ENCODE data around the gene SLC7A8.

Gene SLC7A8

DNA sequence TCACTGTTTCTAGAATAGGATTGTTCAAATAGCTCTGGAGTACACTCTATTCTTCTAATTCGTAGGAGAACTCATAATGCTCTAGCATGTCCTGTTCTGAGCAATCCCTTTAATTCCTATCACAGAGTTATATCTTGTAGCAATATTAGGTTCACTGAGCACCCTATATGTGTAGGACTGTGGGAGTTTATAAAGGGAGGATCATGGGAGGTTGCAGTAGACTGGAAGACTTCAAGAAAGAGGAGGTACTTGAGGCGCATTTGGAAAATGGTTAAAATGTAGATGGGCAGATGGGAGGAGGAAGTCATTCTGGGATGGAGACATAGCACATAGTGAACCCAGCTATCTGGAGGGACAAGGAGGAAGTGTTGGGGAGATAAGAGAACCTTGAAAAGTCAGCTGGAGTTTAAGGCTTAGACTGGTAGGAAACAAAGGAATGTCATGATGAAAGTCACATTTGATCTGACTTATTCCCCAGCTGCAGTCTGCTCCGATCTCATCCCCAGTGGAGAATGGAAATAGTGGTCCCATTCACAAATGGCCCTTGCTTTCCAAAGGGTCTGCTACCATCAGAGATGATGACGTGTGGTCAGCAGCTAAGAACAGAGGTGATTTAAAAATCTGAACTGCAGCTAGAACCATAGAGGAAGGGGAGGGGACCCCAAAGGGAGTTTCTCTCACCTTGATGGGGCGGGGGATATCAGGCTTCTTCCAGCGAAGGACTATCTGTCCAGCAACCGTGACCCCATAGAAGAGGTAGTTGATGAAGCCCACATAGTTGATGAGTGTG is 54.3 kb downstream of the SLC7A8 start:
- no peak for DNase-seq

DNA sequence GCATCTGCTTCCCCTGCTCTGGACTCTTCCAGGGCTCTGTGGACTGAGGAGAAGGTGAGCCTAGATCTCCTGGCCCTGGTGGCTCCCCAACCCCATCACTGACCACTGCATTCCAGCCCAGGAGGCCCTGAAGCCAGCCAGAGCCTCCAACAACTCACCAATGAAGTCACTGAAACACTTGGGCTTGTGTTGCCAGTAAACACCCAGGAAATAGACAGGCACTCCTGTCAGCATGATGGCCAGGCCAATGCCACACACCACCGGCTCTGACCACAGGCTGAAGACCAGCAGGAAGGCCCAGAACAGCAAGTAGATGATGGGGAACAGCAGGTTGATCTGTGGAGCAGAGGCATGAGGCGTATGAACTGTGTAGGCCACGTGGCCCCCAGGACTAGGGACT is 55.6 kb downstream of the SLC7A8 start:
- DNase-seq = no peak

DNA sequence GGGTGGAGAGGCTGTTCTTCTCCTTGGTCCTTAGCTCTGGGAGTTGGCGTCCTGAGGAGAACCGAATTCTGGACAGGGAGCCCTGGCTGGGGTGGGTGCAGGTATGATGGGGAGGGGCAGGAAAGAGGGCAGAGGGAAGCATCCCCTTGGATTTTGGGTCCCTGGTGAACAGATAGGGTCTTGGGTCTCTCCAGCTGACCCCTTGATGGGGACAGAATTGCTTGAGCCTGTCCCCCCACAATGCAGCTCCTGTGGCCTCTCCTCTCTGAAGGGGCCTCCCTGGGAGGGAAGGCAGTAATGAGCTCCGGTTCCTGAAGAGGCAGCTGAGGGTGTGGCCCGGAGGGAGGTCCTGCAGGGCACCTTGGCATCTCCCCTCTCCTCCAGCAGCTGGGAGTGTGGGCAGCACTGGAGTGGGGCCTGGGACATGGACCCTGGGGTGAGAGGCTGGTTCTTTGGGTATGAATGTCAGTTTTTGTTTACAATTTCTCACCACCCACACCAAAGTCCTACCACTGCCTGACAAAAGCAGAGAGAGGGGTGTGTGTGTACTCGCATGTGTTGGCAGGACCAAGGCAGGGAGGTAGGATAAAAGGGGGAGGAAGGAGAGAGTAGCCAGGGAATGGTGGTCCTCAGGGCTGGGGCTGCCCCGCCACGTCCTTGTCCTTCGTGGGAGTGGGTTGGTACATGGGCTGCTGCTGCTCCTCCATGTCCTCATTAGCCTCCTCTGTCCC is 56.7 kb downstream of the SLC7A8 start:
- no peak for DNase-seq

DNA sequence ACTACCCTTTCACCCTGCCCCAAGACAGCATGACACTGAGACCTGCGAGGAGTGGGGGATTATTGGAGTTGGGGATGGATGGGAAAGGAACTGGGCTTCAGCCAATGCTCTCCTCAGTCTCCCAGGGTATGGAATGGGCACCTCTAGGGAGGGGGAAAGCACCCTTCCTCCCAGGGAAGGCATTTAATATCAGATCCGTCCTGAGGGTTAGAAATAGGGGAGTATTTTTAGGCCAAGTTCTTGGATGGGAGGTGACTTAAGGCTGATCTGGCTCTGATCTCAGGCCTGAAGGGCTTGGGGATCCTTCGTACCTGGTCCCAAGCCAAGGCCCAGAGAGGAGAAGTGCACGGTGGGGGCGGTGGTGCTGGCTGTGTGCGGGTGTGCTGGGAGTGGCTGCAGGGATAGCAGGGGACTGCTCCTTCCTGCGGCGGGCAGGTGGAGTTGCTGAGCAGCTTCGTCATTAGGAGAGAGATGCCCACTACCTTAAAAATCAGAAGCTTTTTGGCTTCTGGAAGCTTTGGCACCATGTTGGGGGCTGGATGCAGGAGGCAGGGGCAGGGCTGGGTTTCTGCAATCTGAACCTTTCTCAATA is 57.4 kb downstream of the SLC7A8 start:
- no peak for DNase-seq

DNA sequence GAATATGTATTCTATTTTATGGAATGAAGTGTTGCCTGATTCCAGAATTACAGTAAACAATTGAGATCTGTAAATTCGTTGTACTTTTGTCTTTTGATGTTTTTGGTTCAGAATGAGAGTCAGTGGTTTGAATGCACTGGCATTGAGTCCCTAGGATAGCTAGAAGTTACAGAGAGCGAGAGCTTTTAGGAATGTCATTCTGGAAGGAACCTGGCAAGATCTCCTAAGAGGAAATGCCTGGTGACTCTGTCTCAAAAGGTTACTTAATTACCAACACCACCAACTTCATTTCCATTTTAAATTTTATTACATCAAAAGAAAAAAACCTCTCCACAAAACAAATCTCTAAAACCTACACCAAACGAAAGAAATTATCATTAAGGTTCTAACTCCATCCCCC is 58.4 kb downstream of the SLC7A8 start:
- no peak for DNase-seq

DNA sequence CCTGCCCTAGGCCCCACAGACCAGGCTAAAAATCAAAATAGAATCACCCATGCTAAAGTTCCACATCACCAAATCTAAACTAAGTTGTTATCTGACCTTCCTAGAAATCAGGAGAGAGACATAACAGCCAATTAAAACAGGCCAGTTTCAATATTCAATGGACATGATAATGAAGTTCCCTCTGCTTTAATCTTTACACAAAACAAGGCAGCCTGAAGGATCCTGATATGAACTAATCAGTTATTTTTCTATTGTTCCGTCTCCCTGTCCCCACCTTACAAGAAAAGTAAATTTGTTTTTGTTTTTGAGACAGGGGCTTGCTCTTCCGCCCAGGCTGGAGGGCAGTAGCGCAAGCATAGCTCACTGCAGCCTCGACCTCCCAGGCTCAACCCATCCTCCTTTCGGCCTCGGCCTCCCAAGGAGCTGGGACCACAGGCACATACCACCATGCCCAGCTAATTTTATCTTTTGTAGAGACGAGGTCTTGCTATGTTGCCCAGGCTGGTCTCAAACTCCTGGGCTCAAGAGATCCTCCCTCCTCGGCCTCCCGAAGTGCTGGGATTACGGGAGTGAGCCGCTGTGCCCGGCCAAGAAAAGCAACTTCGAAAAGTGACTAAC is 59.0 kb downstream of the SLC7A8 start:
- DNase-seq = no peak

DNA sequence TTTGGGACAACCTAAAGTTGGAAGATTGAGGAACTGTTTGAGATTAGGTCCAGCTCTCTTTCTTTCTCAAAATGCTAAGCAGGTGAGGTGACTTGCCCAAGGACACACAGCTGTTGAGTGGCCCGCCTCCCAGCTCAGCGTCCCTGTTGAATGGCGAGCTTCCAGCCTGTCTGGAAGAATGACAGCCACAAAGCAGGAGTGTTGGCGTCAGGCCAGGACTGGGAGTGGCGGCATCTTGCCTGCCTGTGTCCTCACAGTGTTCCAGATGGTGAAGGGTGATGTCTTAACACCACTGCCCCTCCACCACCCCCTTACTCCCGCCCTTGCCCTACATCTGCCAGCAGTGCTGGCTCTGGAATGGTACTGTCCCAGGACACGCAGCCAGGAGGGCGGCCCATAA is 60.0 kb downstream of the SLC7A8 start:
- DNase-seq = no peak

DNA sequence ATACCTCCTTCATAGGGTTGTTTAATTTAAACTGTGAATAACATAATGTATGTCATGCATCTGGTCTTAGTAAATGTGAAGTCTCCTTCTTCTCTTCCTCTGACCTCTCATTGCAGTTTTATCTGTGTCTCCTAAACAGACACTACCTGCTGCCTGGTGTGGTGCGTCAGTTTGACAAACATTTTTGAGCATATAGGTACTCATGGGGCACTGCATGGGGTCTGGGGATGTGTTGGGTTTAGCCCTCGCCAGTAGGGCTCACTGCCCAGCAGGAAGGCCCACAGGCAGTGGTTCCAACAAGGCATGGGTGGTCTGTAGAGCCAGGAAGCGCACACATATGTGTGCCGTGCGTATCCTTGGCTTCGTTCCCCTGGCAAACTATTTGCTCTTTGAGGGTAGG is 61.4 kb downstream of the SLC7A8 start:
- DNase-seq = no peak

DNA sequence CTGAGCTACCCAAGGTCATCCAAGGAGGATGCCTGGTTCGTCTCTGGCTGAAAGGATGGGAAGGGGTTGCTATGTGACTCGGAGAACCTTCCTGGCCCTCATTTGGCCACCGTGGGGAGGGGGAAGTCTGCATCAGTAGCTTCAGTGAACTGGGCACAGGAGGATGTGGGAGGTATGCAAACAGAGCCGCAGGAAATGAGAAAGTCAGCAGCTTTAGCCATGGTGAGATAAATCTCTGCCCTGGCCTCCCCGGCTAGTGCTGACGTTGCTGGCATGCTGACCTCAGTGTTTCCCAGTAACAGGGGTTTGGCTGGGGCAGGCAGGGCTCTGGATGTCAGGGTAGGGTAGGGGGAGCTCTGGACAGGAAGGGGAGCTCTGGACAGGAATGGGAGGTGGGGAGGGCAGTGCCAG is 62.1 kb downstream of the SLC7A8 start:
- DNase-seq = no peak

DNA sequence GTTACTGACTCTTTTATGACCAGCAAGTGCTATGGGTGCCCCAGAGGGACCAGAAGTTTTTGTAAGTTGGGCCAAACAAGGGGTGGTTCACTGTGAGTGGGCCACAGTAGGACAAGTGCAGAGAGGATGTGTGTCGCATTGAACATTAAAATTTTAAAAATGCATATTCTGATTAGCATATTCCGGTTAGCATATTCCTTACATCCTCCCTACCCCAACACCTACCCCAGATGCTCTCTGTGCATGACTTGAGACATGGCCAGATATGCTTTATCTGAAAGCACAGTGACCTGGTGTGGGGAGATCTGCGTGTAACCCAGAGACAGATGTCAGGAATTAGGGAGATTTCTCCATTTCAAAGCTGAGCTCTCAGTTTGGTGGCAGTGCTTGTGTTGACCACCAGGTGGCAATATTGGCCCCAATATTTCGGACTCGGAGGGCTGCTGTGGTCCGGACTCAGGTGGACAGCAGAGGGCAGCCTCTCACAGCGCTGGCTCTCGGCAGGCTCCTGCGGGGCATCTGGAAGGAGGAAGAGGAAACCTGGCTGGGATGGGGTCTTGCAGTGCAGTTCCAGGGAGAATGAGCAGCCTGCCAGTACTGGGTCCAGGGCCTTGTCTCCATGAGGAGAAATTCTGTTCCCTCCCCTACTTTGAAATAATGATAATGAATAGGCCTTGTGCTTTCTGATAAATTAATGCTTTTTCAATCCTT is 62.8 kb downstream of the SLC7A8 start:
- peak; percentile 57 for DNase-seq

DNA sequence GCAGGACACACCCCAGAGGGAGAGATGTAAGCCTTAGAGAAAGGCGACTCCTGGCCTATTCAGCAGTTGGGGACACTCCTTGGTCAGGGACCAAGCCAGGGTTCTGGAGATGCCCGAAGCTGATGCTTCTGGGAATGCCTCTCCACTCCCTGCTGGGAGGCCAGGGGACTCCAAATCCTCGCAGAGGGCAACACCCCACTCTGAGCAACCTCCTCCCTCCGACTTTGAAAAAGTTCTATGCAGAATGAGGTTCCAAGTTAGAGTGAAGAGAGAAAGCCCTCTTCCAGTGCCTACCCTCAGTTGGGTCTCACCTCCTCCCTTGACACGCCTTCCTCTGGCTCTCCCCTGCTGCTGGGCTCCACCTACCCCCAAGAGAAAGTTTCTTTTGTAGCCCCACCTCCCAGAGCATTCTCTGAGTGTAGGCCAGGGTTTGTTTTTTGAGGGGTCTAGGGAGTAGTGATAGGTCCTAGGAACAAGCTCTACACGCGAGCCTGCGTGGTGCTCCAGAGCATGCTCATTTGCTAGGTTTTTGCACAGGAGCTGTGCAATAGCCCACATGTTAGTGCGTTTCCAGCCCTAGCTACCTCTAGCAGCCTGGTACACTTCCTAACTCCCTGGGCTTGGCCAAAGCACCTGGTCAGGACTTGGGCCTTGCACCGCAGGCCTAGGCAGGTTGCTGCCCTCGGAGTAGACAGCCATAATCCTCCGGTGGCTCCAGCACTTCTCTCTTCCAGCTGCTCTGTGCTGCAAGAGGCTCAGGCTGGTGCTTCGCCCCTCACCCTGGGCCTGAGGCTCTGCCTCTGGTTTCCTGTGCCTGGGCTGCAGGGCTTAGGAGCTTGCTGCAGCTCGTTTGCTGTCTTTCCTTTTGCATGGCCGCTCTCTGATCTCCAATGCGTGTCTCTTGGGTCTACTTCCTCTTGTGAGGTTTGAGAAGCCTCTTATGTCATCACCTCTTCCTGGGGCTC is 63.8 kb downstream of the SLC7A8 start:
- DNase-seq = no peak

DNA sequence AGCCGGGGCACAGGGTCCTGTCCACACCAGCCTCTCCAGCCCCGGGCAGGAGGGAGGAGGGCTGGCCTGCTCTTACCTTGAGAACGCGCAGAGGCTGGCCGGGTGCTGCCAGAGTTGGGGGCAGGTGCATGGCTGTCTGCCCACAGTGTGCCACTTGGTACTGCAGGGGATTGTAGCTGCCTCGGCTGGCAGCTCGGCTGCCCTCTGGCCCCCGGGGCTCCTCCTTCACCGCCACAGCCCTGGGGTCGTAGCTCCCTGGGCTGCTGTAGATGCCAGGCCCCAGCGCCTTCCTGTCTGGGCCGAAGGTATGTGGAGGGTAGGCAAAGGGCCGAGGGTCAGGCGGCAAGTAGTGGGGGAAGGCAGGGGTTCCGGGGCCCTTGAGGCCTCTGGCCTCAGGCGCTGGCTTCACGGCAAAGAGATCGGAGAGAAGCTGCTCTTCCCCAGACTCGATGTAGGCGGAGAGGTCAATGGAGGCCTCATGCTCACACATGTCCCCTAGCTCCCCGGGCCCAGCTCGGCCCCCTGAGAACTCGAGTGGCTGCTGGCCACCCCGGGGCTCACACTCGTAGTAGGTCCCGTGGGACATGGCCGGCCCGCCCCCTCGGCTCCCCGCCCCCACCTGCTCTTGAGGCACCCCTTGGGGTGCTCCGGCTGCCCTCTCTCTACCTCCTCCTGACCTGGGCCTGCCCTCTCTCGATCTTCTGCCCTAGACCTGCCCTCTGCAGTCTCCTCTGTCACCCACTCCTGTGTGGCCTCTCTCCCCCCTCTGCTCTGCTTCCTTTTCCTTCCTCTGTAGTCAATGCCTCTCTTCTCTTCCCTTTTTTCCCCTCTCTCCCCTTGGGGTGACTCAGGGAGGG is 64.7 kb downstream of the SLC7A8 start, which contains the start of gene CEBPE:
TSS of gene CEBPE (minus strand) at position 750 of the 857 bp plus-strand sequence. CDS start at position 586, 164 bp downstream.
- DNase-seq = no peak

DNA sequence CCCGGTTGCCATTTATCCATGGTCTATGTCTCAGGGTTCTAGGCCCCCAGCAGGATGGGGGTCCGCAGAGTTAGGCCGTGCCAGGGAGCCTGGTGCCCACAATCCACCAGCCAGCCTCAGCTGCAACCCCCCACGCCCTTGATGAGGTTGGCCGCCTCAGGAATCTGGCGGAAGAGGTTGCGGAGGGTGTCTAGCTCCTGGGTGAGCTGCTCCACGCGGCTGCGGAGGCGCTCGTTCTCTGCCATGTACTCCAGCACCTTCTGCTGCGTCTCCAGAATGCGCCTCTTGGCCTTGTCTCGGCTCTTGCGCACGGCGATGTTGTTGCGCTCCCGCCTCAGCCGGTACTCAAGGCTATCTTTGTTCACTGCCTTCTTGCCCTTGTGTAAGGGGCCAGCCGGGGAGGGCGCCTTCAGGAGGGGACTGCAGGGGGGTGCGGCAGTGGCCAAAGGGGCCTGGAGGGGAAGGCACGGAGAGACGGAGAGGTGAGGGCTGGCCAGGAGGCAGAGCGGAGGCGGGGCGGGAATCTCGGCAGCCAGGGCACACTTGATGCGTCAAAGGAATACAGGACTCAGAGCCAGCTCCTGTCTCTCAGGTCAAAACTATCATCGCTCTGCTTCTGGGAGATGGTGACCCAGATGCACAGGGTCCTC is 66.0 kb downstream of the SLC7A8 start:
- no peak for DNase-seq

DNA sequence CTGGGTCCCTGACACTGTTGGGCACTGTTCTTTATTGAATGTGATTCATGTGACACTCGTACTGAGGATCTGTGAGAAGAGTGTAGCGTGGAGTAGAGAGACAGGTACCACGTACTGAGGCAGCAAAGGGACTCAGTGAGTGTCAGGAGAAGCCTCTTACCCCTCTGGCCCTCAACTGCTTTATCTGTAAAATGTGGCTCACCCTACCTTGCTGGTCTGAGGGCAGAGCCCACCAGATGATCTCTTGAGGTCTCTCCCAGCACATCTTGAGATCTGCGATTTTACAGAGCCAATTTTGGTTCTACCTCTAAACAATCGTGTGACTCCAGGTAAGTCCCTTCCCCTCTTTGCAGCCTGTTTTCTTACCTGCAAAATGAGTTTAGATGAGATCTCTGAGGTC is 67.5 kb downstream of the SLC7A8 start:
- DNase-seq = no peak

DNA sequence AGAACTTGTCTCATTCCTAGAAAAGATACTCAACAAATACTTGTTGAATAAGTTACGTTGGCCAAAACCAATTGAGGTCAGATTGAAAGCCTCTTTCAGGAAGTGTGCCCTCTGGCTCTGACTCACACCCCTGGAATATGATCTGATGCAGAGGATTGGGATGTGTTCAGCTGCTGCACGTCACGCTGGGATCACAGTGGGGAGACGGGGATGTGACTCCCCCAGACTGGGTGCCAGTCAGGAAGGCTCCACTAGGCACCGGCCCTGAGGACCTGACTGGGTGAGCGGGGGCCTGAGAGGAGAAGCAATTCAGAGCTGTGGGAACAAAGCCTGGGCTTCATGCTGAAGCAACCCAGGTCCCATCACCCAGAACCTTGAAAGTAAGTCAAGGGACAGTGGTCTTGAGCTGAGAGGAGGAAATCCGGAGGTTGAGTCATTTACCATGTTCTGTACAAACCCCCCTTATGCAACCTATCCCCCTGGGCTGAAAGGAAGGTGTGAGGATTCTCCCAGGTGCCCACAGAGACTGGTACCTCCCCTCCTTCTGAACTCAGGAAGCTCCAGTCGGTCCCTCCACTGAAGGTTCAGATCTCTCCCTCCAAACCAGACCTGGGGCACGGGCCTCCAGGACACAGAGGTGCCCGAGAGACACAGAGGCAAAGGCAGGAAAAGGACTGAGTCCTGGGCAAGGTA is 68.3 kb downstream of the SLC7A8 start:
- no peak for DNase-seq

DNA sequence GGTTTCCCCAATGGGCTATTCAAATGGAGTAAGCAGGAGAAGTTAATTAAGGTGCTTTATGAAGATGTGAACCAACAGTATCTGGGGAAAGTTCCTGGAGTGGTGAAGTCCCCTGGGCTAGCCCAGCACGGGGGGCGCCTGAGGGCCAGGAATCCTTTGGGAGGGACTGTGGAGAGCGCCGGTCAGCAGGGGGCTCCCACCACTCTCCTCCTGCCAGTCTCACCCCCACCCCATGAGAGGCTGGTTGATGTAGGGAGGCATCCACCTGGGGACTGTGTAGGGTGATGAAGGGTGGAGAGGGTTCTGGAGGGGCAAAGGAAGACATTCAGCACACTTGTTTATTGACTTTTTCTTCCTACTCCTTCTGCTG is 68.8 kb downstream of the SLC7A8 start:
- DNase-seq = no peak

DNA sequence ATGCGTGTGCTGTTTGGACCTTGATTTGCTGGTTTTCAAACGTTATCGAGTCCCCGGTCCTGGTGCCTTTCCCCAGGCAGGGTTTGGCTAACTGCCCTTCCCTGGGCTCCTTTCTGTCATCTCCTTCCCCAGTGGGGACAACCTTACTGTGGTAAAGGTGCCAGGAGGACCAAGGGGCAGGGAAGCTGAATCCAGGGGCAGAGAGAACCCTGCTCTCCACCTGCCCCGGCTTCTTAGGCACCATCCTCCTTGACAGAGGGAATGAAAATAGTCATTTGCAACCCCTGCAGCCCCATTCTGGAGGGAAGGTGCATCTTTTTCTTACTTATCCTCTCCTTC is 69.4 kb downstream of the SLC7A8 start:
- no peak for DNase-seq

DNA sequence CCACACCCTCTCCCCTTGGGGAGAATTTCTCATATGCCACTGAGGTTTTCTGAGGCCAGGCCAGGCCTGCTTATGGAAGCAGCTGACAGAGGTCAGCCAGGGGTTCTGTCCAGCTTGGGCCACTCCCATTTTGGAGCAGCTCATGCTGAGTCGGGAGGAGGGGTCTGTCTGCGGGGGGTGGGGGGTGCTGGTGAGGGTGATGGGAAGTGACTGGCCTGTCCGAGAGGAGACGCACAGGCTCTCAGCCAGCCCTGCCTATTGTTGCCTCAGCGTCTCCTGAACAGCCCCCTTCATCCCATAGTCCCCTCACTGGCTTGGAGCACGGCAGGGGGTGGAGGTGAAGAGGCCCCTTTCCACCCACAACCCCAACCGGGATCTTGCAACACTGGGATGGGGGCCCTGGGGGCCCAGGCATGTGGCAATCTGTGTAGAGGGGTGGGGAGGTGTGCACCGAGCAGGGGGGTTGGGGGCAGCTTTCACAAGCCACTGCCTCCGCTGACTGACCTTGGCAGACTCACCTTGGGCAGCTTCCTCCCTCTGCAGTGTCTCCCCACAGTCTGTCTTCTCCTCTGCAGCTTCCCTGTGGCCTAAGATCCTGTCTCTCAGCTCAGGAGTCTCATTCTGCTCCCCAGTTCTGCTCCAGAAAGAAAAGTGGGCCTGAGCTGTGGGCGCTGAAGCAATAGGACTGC is 69.9 kb downstream of the SLC7A8 start:
- DNase-seq = no peak

All from NCI-H1417 treated with DMSO at 0.1 percent for 48 hours (cell line).